Stomach (tissue), 9 donors: Measurements from ENCODE around the gene HNRNPCL1. TPM values are rescaled to one million over a fixed set of nuclear protein-coding genes. Genes with fewer than 3 reads are reported as not detected.

ENCODE experiments used
- DNase-seq, 2 donors: peaks; one replicate each; pipeline versions ENCODE4 v3.0.0 to v3.0.0-alpha.2; 2013 to 2019
- H3K27ac ChIP-seq, 5 donors: fragments of 200-600 bp in 4 of 5; sonication (generic) in 4 of 5; one replicate each; pipeline ENCODE4 v1.5.1; 2013 to 2019; ENCODE audit warnings: mild to moderate bottlenecking in 1 of 5, moderate library complexity in 1 of 5
- H3K27me3 ChIP-seq, 3 donors: fragments of 200-600 bp; sonication (generic); one replicate each; pipeline ENCODE4 v1.5.1; 2017 to 2019; ENCODE audit warnings: mixed run types in 1 of 3
- H3K36me3 ChIP-seq, 4 donors: fragments of 200-600 bp; sonication (generic); 1 replicate in 3 of 4; 2 replicates in 1 of 4; pipeline ENCODE4 v1.5.1; 2016 to 2019
- H3K4me1 ChIP-seq, 4 donors: fragments of 200-600 bp; sonication (generic); one replicate each; pipeline ENCODE4 v1.5.1; 2016 to 2019
- H3K4me3 ChIP-seq, 4 donors: fragments of 200-600 bp; sonication (generic) in 3 of 4; one replicate each; pipeline ENCODE4 v1.5.1; 2016 to 2019; ENCODE audit warnings: mild to moderate bottlenecking in 1 of 4
- H3K9me3 ChIP-seq, 4 donors: fragments of 200-600 bp; sonication (generic); one replicate each; pipeline ENCODE4 v1.5.1; 2016 to 2019
- CTCF ChIP-seq, 7 experiments: fragments of 450-650 bp in 4 of 7; fragments of 200-600 bp in 3 of 7; sonication (generic) in 3 of 7; IDR thresholded peaks; one replicate each; pipeline ENCODE4 v1.5.1; 2016 to 2019; ENCODE audit warnings: antibody characterized with exemption in 7 of 7, control low read depth in 2 of 7, mild to moderate bottlenecking in 1 of 7
- EP300 ChIP-seq: sonication (generic); formaldehyde crosslinking; IDR thresholded peaks from one replicate; pipeline ENCODE4 v1.6.1; 2017; ENCODE audit warnings: antibody characterized with exemption
- POLR2A ChIP-seq, 4 donors: fragments of 450-650 bp; IDR thresholded peaks; one replicate each; pipeline ENCODE4 v1.6.1; 2016; ENCODE audit warnings: antibody characterized with exemption in 4 of 4, control low read depth in 2 of 4, mild to moderate bottlenecking in 1 of 4, moderate library complexity in 1 of 4
- POLR2AphosphoS5 ChIP-seq, 3 donors: sonication (generic); formaldehyde crosslinking; IDR thresholded peaks; one replicate each; pipeline ENCODE4 v1.6.1; 2016; ENCODE audit warnings: antibody characterized with exemption in 3 of 3
- WGBS, 5 donors: extraction: QIAGEN DNeasy Blood & Tissue Kit in 3 of 5; methylation state at CpG; one replicate each; pipeline versions ENCODE4 v1.1.5 to v1.1.7; 2013 to 2018; 5-methylcytosine and 5-hydroxymethylcytosine counted together
- intact Hi-C: fragments of 100-400 bp; cut with DNase I; formaldehyde crosslinking; loops from one replicate; pipeline ENCODE4 v1.15.1; 2023; ENCODE audit warnings: low total_unique reads
- polyA plus RNA-seq, 3 donors: library from polyadenylated mRNA; stranded (reverse); fragments of 200-250 nt; gene quantifications; one replicate each; pipeline ENCODE4 v1.2.3, GENCODE V29; 2013
- total RNA-seq, 5 donors: library from RNA; depleted of rRNA; stranded (reverse); fragments of >200 nt; gene quantifications; one replicate each; pipeline versions ENCODE4 v1.1.0 to v1.2.3, GENCODE V29; 2014 to 2016
- donor health status: healthy with polysubstance abuse.
- donor health status: Bipolar disorder and iron deficiency.
- donor health status: healthy.

HNRNPCL1 gene
- total and polyA plus RNA-seq, 8 donors: not detected

GRCh38 chr1:12811409-12811784, 37.1 kb downstream of the HNRNPCL1 start:
- no peak overlapping the region for H3K4me3 ChIP-seq
- H3K36me3 ChIP-seq: no peaks in the 10 kb centered on the region
- 47 to 59% (median 53%) methylated on average over 2 of the region's 2 CpGs for WGBS, 5 donors
- H3K27ac ChIP-seq: no peak overlapping the region
- TF ChIP-seq EP300 (no peak), POLR2AphosphoS5 (IDR thresholded peaks at IDR 0.05) (no peak), POLR2A (IDR thresholded peaks at IDR 0.05) (no peak), CTCF (IDR thresholded peaks at IDR 0.05) (no peak)
- DNase-seq: no peak
- no peaks in the 10 kb centered on the region for H3K4me1 ChIP-seq
- intact Hi-C loops: no loop called here
- H3K27me3 ChIP-seq: peaks cover 0 to 23% (median 3%) of the 10 kb centered on the region in 3 donors
- H3K9me3 ChIP-seq: no peaks in the 10 kb centered on the region

- no peaks in the 10 kb centered on the region for H3K36me3 ChIP-seq
- no peak for DNase-seq
- H3K4me1 ChIP-seq: no peaks in the 10 kb centered on the region
- peaks cover 0 to 23% (median 8%) of the 10 kb centered on the region in 3 donors for H3K27me3 ChIP-seq
- intact Hi-C loops: no loop called here
- no peak for TF ChIP-seq CTCF (IDR thresholded peaks at IDR 0.05)
- no peak for TF ChIP-seq POLR2A (IDR thresholded peaks at IDR 0.05)
- TF ChIP-seq EP300: no peak
- TF ChIP-seq POLR2AphosphoS5 (IDR thresholded peaks at IDR 0.05): no peak
- no peak overlapping the region for H3K4me3 ChIP-seq
- H3K9me3 ChIP-seq: no peaks in the 10 kb centered on the region
- 50 to 67% (median 61%) methylated on average over 3 to 5 of the region's 5 CpGs for WGBS, 5 donors
- H3K27ac ChIP-seq: no peak overlapping the region
Measured at GRCh38 chr1:12810691-12811408, 37.7 kb downstream of the HNRNPCL1 start.

DNA sequence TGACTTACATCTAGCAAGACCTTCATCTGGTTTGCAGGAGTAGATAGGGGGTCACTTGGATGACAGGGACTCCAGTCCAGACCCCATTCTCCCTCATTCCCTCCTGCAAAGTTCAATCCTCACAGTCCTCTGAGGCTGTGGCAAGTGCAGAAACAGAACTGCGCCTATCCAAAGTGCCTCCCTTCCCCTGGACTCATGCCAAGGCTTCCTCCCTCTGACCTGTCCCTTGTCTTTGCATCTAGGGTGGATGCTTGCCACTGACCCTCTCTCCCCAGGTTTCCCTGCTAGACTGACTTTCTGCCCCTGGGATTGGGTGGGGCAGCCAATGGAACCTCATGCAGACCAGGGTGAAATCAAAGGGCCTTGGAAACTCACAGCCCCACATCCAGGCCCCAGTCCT, 38.6 kb downstream of the HNRNPCL1 start:
- H3K9me3 ChIP-seq: peaks cover 0 to 6% (median 3%) of the 10 kb centered on the region in 4 donors
- no peaks in the 10 kb centered on the region for H3K36me3 ChIP-seq
- H3K4me1 ChIP-seq: no peaks in the 10 kb centered on the region
- H3K4me3 ChIP-seq: no peak overlapping the region
- WGBS, 5 donors: 77 to 90% (median 83%) methylated on average over 1 of the region's 1 CpG
- peaks cover 0 to 23% (median 8%) of the 10 kb centered on the region in 3 donors for H3K27me3 ChIP-seq
- H3K27ac ChIP-seq: no peak overlapping the region
- intact Hi-C loops: no loop called here
- TF ChIP-seq EP300: no peak
- no peak for TF ChIP-seq POLR2A (IDR thresholded peaks at IDR 0.05)
- no peak for TF ChIP-seq CTCF (IDR thresholded peaks at IDR 0.05)
- no peak for TF ChIP-seq POLR2AphosphoS5 (IDR thresholded peaks at IDR 0.05)
- no peak for DNase-seq

GRCh38 chr1:12799730-12800129, 48.8 kb downstream of the HNRNPCL1 start:
- intact Hi-C loops: no loop called here
- no peaks in the 10 kb centered on the region for H3K4me1 ChIP-seq
- 45 to 66% (median 52%) methylated on average over 2 of the region's 2 CpGs for WGBS, 5 donors
- no peak overlapping the region for H3K4me3 ChIP-seq
- H3K27me3 ChIP-seq: no peaks in the 10 kb centered on the region
- no peaks in the 10 kb centered on the region for H3K36me3 ChIP-seq
- no peak for TF ChIP-seq EP300
- TF ChIP-seq POLR2AphosphoS5 (IDR thresholded peaks at IDR 0.05): no peak
- no peak for TF ChIP-seq POLR2A (IDR thresholded peaks at IDR 0.05)
- TF ChIP-seq CTCF (IDR thresholded peaks at IDR 0.05): no peak
- no peak overlapping the region for H3K27ac ChIP-seq
- peaks cover 0 to 5% (median 4%) of the 10 kb centered on the region in 4 donors for H3K9me3 ChIP-seq
- DNase-seq: no peak
